RWPE2 (cell line): ENCODE data around the gene VLDLR.

Experiments
- ATAC-seq: fragments of 200-7000 bp; cut with Tn5 transposase; 3 replicates; pipeline ENCODE4 v1.9.1; 2021; ENCODE audit warnings: low read depth
- DNase-seq: peaks from one replicate; pipeline ENCODE4 v3.0.0-alpha.2; 2020; ENCODE audit warnings: low spot score
- H3K27ac ChIP-seq: fragments of 450-650 bp; 2 replicates; pipeline ENCODE4 v1.5.1; 2017; ENCODE audit warnings: mild to moderate bottlenecking; ENCODE audit not compliant: poor library complexity, severe bottlenecking
- H3K27me3 ChIP-seq: fragments of 250-450 bp; sonication (Bioruptor Pico); 2 replicates; pipeline ENCODE4 v1.5.1; 2021; ENCODE audit warnings: mild to moderate bottlenecking, moderate library complexity; ENCODE audit not compliant: insufficient read depth, poor library complexity, severe bottlenecking
- H3K36me3 ChIP-seq: fragments of 250-450 bp; sonication (Bioruptor Pico); 2 replicates; pipeline ENCODE4 v1.5.1; 2020; ENCODE audit warnings: low read depth, mild to moderate bottlenecking, moderate library complexity
- H3K4me1 ChIP-seq: fragments of 250-450 bp; sonication (Bioruptor Pico); 2 replicates; pipeline ENCODE4 v1.5.1; 2021; ENCODE audit warnings: mild to moderate bottlenecking, moderate library complexity; ENCODE audit not compliant: insufficient read depth, poor library complexity, severe bottlenecking
- H3K4me3 ChIP-seq: fragments of 250-450 bp; sonication (Bioruptor Pico); 2 replicates; pipeline ENCODE4 v1.5.1; 2021; ENCODE audit warnings: mild to moderate bottlenecking, moderate library complexity; ENCODE audit not compliant: severe bottlenecking
- H3K9me3 ChIP-seq: fragments of 250-450 bp; sonication (Bioruptor Pico); 2 replicates; pipeline ENCODE4 v1.5.1; 2021; ENCODE audit warnings: mild to moderate bottlenecking, moderate library complexity; ENCODE audit not compliant: severe bottlenecking
- CTCF ChIP-seq: fragments of 450-650 bp; IDR thresholded peaks from one replicate; pipeline ENCODE4 v1.5.1; 2017; ENCODE audit warnings: mild to moderate bottlenecking, moderate library complexity; ENCODE audit not compliant: poor library complexity, severe bottlenecking

The VLDLR gene

GRCh38 chr9:2675834-2676233 lies 54.2 kb downstream of the VLDLR start:
- Histone ChIP-seq H3K9me3 (no peaks in the 10 kb centered on the region), H3K4me1 (no peaks in the 10 kb centered on the region), H3K27ac (no peak overlapping the region), H3K27me3 (no peaks in the 10 kb centered on the region), H3K36me3 (no peaks in the 10 kb centered on the region), H3K4me3 (no peak overlapping the region)
- no peak for DNase-seq
- TF ChIP-seq CTCF: no peak
- no peak for ATAC-seq

DNA sequence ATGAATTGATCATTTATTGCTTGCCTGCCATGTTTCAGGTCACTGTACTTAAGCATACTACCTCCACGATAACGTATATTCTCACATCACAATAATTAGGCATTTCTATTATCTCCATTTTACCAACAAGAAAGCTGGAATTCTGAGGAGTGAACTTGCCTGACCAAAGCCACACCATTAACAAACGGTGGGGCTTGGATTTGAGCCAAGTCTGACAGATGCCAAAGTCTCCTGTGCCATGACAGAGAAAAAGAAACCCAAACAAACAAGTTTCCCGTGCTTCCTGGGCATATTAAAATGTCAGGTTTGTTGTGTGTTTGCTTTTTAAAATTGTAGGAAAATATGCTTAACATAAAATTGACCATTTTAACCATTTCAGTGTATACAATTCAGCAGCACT lies 54.9 kb downstream of the VLDLR start:
- H3K27ac ChIP-seq: no peak overlapping the region
- no peak for TF ChIP-seq CTCF
- DNase-seq: no peak

GRCh38 chr9:2677915-2678889 lies 56.6 kb downstream of the VLDLR start:
- DNase-seq (no peak), ATAC-seq (peak; percentile 49; the same call in 1 of the 3 replicates)
- H3K4me3 ChIP-seq: no peak overlapping the region
- no peak overlapping the region for H3K27ac ChIP-seq
- no peak for TF ChIP-seq CTCF
- no peaks in the 10 kb centered on the region for H3K27me3 ChIP-seq
- no peaks in the 10 kb centered on the region for H3K4me1 ChIP-seq
- no peaks in the 10 kb centered on the region for H3K36me3 ChIP-seq
- no peaks in the 10 kb centered on the region for H3K9me3 ChIP-seq

More for the DNA sequence above, 54.9 kb downstream of the VLDLR start:
- Histone ChIP-seq H3K36me3 (no peaks in the 10 kb centered on the region), H3K4me1 (no peaks in the 10 kb centered on the region), H3K9me3 (no peaks in the 10 kb centered on the region), H3K27me3 (no peaks in the 10 kb centered on the region), H3K4me3 (no peak overlapping the region)
- no peak for ATAC-seq

- H3K4me3 ChIP-seq: no peak overlapping the region
- ATAC-seq (no peak), DNase-seq (no peak)
- TF ChIP-seq CTCF: no peak
- H3K36me3 ChIP-seq: no peaks in the 10 kb centered on the region
- no peaks in the 10 kb centered on the region for H3K9me3 ChIP-seq
- H3K27me3 ChIP-seq: no peaks in the 10 kb centered on the region
- H3K27ac ChIP-seq: no peak overlapping the region
- no peaks in the 10 kb centered on the region for H3K4me1 ChIP-seq
Measured at GRCh38 chr9:2679011-2679410, 57.4 kb downstream of the VLDLR start.

- no peak for TF ChIP-seq CTCF
- no peaks in the 10 kb centered on the region for H3K27me3 ChIP-seq
- ATAC-seq: no peak
- H3K4me3 ChIP-seq: no peak overlapping the region
- no peak overlapping the region for H3K27ac ChIP-seq
- no peak for DNase-seq
- no peaks in the 10 kb centered on the region for H3K4me1 ChIP-seq
- H3K36me3 ChIP-seq: no peaks in the 10 kb centered on the region
- no peaks in the 10 kb centered on the region for H3K9me3 ChIP-seq
Measured at GRCh38 chr9:2681981-2682380, 60.4 kb downstream of the VLDLR start.
